A673 (cell line): ENCODE results near the gene ELK4.

Experiments
- EZH2 ChIP-seq: fragments of 200-600 bp; sonication (generic); IDR thresholded peaks from 2 replicates; pipeline ENCODE4 v1.6.1; 2017; ENCODE audit warnings: borderline replicate concordance, low read depth, mild to moderate bottlenecking, mixed read lengths, antibody characterized with exemption, low read length; ENCODE audit not compliant: poor library complexity, severe bottlenecking
- TF ChIP-seq, protein P1 (sequence below): fragments of 300-800, 200-600 bp; sonication (generic); conservative IDR thresholded peaks from 2 replicates; pipeline ENCODE4 v1.5.1; 2017; ENCODE audit warnings: low read depth, mild to moderate bottlenecking, antibody characterized with exemption, low read length, moderate library complexity, mixed read lengths

DNA sequence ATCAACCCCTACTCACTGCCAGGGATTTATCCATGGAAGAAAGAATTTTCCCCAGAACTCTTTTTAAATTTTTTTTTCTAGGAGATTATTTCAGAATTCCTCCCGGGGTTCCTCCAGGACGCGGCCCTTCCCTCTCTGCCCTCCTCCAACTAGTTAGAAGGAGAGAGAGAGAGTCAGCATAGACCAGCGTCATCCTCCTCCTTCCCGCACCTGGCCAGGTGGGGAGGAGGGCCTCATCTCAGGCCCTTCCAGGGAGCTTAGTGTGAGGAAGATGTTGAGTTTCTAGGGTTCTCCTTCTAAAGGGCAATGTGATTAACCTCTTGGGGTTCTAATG, 63.7 kb downstream of the ELK4 start:
- TF ChIP-seq, protein P1, sequence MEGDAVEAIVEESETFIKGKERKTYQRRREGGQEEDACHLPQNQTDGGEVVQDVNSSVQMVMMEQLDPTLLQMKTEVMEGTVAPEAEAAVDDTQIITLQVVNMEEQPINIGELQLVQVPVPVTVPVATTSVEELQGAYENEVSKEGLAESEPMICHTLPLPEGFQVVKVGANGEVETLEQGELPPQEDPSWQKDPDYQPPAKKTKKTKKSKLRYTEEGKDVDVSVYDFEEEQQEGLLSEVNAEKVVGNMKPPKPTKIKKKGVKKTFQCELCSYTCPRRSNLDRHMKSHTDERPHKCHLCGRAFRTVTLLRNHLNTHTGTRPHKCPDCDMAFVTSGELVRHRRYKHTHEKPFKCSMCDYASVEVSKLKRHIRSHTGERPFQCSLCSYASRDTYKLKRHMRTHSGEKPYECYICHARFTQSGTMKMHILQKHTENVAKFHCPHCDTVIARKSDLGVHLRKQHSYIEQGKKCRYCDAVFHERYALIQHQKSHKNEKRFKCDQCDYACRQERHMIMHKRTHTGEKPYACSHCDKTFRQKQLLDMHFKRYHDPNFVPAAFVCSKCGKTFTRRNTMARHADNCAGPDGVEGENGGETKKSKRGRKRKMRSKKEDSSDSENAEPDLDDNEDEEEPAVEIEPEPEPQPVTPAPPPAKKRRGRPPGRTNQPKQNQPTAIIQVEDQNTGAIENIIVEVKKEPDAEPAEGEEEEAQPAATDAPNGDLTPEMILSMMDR: no peak
- peak; percentile 86 for TF ChIP-seq EZH2
